OCI-LY3 (cell line): Measurements from ENCODE around the gene DAAM2.

ENCODE experiments used
- CTCF ChIP-seq: fragments of 200-600, 300-600 bp; sonication (generic); IDR thresholded peaks from 2 replicates; pipeline ENCODE4 v1.5.1; 2014; ENCODE audit warnings: antibody characterized with exemption, low read length, low read depth
- EZH2phosphoT487 ChIP-seq: fragments of 200-600 bp; shearing (Covaris generic); IDR thresholded peaks from 2 replicates; pipeline ENCODE4 v1.6.1; 2018; ENCODE audit warnings: antibody characterized with exemption, mixed run types, low read depth

GRCh38 chr6:39926668-39927067, 134.5 kb downstream of the DAAM2 start:
- no peak for TF ChIP-seq CTCF
- TF ChIP-seq EZH2phosphoT487: no peak
